ENCODE data around the gene JARID2.

DNA sequence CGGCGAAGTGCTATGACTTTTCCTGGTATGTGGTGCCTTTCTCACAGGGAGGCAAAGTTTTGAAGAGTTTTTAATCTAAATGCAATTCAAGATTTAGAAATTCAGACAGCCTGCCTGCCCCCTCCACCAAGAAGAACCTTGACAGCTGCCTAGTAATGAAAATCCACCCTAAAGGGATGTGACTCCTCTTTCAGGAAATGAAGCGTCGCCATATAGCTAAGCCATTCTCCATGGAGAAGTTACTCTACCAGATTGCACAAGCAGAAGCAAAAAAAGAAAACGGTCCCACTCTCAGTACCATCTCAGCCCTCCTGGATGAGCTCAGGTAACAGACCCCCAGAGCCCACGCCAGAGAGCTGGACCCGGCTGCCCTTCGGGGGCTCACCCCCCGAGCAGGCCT is 266.9 kb downstream of the JARID2 start:
- TF ChIP-seq EP300 (IDR thresholded peaks at IDR 0.05) (no peak), POLR2A (IDR thresholded peaks at IDR 0.05) (no peak)
